Lower lobe of right lung (tissue), 2 donors: ENCODE data around the gene ALS2CL. TPM values are rescaled to one million over a fixed set of nuclear protein-coding genes. Genes with fewer than 3 reads are reported as not detected.

Source experiments
- ATAC-seq, 2 donors: fragments of 200-7000 bp; cut with Tn5 transposase; one replicate each; pipeline ENCODE4 v1.9.1; 2020 to 2022; ENCODE audit warnings: mild to moderate bottlenecking in 2 of 2, moderate library complexity in 2 of 2
- DNase-seq: peaks from one replicate; pipeline ENCODE4 v3.0.0-alpha.2; 2020
- H3K27ac ChIP-seq: fragments of 200-600 bp; one replicate; pipeline ENCODE4 v1.8.0; 2022
- H3K27me3 ChIP-seq: fragments of 200-600 bp; one replicate; pipeline ENCODE4 v1.8.0; 2022; ENCODE audit warnings: low read depth
- H3K36me3 ChIP-seq: fragments of 200-600 bp; one replicate; pipeline ENCODE4 v1.8.0; 2022; ENCODE audit warnings: mild to moderate bottlenecking
- H3K4me1 ChIP-seq: fragments of 200-600 bp; one replicate; pipeline ENCODE4 v1.8.0; 2022
- H3K4me3 ChIP-seq: fragments of 200-600 bp; one replicate; pipeline ENCODE4 v1.8.0; 2022; ENCODE audit warnings: mild to moderate bottlenecking
- H3K9me3 ChIP-seq: fragments of 200-600 bp; one replicate; pipeline ENCODE4 v1.8.0; 2022
- CTCF ChIP-seq: fragments of 200-600 bp; IDR thresholded peaks from one replicate; pipeline ENCODE4 v1.8.0; 2022; ENCODE audit warnings: antibody characterized with exemption, mild to moderate bottlenecking
- intact Hi-C: fragments of 100-400 bp; cut with DNase I; formaldehyde crosslinking; loops from one replicate; pipeline ENCODE4 v1.11.0; 2022
- total RNA-seq: library from RNA; stranded (reverse); fragmentation: NEBNext Ultra II Directional; extraction: Animal tissue kit (Norgen Biotek cat#: 25700); gene quantifications from one replicate; pipeline ENCODE4 v1.2.1, GENCODE V29; 2021
- donor health status: DM: no; HTN: yes; CAD: no; lungs with severe emphysema.

Gene ALS2CL
- total RNA-seq, 1 donor from 2014 or later = 59.7 TPM

DNA sequence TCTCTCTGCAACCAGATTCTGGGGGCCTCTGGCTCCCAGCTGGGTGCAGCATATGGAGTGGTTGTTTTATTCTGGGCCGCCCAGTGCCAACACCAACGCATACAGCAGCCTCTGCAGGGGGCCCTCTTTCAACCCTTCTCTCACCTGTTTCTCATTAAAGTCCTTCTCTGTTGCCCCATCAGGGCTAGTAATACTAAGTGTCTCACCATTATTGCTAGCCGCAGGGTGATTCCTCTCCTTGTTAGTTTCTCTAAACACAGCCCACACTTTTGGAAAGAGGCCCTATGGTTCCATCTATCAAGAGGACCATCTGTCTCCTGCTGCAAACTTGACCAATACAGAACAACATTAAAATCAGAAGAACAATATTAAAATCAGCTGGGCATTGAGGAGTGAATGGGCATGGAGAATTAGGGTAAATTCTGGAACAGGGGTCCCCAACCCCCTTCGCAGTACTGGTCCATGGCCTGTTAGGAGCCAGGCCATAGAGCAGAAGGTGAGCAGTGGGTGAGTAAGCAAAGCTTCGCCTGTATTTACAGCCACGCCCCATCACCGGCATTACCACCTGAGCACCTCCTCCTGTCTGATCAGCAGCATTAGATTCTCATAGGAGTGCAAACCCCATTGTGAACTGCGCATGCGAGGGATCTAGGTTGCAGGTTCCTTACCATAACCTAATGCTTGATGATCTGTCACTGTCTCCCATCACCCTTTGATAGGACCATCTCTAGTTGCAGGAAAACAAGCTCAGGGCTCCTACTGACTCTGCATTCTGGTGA, 36.5 kb downstream of the ALS2CL start:
- H3K4me1 ChIP-seq = no peaks in the 10 kb centered on the region
- no peaks in the 10 kb centered on the region for H3K36me3 ChIP-seq
- ATAC-seq (no peak), DNase-seq (no peak)
- no peaks in the 10 kb centered on the region for H3K9me3 ChIP-seq
- intact Hi-C loops = no loop called here
- no peak overlapping the region for H3K27ac ChIP-seq
- H3K27me3 ChIP-seq = no peaks in the 10 kb centered on the region
- TF ChIP-seq CTCF = no peak
- no peak overlapping the region for H3K4me3 ChIP-seq

DNA sequence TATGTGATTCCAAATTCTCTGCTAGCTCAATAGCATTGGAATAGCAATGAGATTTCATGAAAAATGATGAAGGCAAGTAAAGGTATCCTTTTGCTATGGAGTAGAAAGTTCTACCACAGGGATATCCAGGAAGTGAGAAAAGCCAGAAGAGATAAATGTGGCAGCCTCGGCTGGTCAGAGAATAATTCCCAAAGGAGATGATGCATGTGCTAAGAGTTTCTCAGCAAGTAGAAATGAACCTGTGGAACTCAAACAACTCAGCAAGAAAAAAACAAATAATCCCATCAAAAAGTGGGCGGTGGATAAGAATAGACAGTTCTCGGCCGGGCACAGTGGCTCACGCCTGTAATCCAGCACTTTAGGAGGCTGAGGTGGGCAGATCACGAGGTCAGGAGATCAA, 38.2 kb downstream of the ALS2CL start:
- H3K27me3 ChIP-seq = no peaks in the 10 kb centered on the region
- H3K27ac ChIP-seq = no peak overlapping the region
- DNase-seq = no peak
- no peaks in the 10 kb centered on the region for H3K9me3 ChIP-seq
- no peak for ATAC-seq
- no peaks in the 10 kb centered on the region for H3K4me1 ChIP-seq
- TF ChIP-seq CTCF = no peak
- H3K36me3 ChIP-seq = no peaks in the 10 kb centered on the region
- no peak overlapping the region for H3K4me3 ChIP-seq
- intact Hi-C loops = no loop called here

- DNase-seq (no peak), ATAC-seq (no peak)
- Histone ChIP-seq H3K36me3 (no peaks in the 10 kb centered on the region), H3K27me3 (no peaks in the 10 kb centered on the region), H3K9me3 (no peaks in the 10 kb centered on the region), H3K27ac (no peak overlapping the region), H3K4me3 (no peak overlapping the region), H3K4me1 (no peaks in the 10 kb centered on the region)
- intact Hi-C loops = no loop called here
- TF ChIP-seq CTCF = no peak
Measured at GRCh38 chr3:46651084-46651483, 42.4 kb downstream of the ALS2CL start.

DNA sequence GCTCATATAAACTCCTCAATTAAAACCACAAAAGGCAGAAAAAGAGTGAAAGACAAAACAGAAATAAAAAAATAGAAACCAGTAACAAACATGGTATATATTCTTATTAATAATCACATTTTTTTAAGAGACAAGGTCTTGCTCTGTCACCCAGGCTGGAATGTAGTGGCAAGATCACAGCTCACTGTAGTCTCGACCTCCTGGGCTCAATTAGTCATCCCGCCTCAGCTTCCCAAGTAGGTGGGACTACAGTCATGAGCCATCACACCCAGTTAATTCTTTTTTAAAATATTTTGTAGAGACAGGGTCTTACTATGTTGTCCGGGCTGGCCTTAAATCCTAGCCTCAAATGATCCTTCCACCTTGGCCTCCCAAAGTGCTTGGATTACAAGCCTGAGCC, 44.0 kb downstream of the ALS2CL start:
- intact Hi-C loops = no loop called here

GRCh38 chr3:46648096-46648495, 45.4 kb downstream of the ALS2CL start:
- intact Hi-C loops = no loop called here
- Histone ChIP-seq H3K27ac (no peak overlapping the region), H3K9me3 (no peaks in the 10 kb centered on the region), H3K36me3 (no peaks in the 10 kb centered on the region), H3K27me3 (no peaks in the 10 kb centered on the region), H3K4me3 (no peak overlapping the region), H3K4me1 (no peaks in the 10 kb centered on the region)
- DNase-seq = no peak
- no peak for ATAC-seq
- no peak for TF ChIP-seq CTCF

More for the DNA sequence above, 44.0 kb downstream of the ALS2CL start:
- Histone ChIP-seq H3K4me1 (no peaks in the 10 kb centered on the region), H3K4me3 (no peak overlapping the region), H3K27ac (no peak overlapping the region), H3K27me3 (no peaks in the 10 kb centered on the region), H3K36me3 (no peaks in the 10 kb centered on the region), H3K9me3 (no peaks in the 10 kb centered on the region)
- DNase-seq (no peak), ATAC-seq (no peak)
- TF ChIP-seq CTCF = no peak
